ENCODE results near the gene CASP5. TPM values are rescaled to one million over a fixed set of nuclear protein-coding genes. Genes with fewer than 3 reads are reported as not detected.

CASP5 gene
- polyA plus RNA-seq, 1 donor (not counting 4 experiments of a cell fraction or from before 2014, with no cell fraction given): not detected

- dilution Hi-C loops (cut with MboI; ENCODE audit: extremely low pct_ligation_motif_present, low sequenced_read_pairs): no loop called here
- Histone ChIP-seq H3K9ac (ENCODE audit: control insufficient read depth, extremely low read depth, insufficient read depth, low read length) (no peak overlapping the region), H3K36me3 (ENCODE audit: control insufficient read depth in 2 of 2, extremely low read depth in 1 of 2, insufficient read depth in 2 of 2, low read length in 2 of 2) (no peaks in the 10 kb centered on the region), H3K79me2 (ENCODE audit: control insufficient read depth, insufficient read depth, low read length) (no peaks in the 10 kb centered on the region), H3K9me1 (ENCODE audit: control insufficient read depth, extremely low read depth, insufficient read depth, low read length) (no peaks in the 10 kb centered on the region), H3K4me2 (ENCODE audit: control insufficient read depth, extremely low read depth, insufficient read depth, low read depth, low read length) (no peak overlapping the region), H3K4me1 (ENCODE audit: control insufficient read depth, extremely low read depth, insufficient read depth, low read length) (peaks cover 7% of the 10 kb centered on the region), H3K9me3 (ENCODE audit: control insufficient read depth, low read depth, low read length) (no peaks in the 10 kb centered on the region), H3K4me3 (ENCODE audit: control insufficient read depth in 2 of 3, extremely low read depth in 1 of 3, insufficient read depth in 2 of 3, low read depth in 1 of 3, low read length in 3 of 3) (no peak overlapping the region), H3K27ac (ENCODE audit: control insufficient read depth, insufficient read depth, low read length) (no peak overlapping the region), H3K27me3 (ENCODE audit: control insufficient read depth, extremely low read depth, insufficient read depth, low read length) (no peaks in the 10 kb centered on the region), H2AFZ (ENCODE audit: control insufficient read depth, low read length) (no peak overlapping the region), H4K20me1 (ENCODE audit: control insufficient read depth, extremely low read depth, insufficient read depth, low read length) (no peaks in the 10 kb centered on the region)
- FAIRE-seq: no peak
- TF ChIP-seq EZH2 (IDR thresholded peaks at IDR 0.05; ENCODE audit: low read length) (no peak), CTCF (optimal IDR thresholded peaks at IDR 0.05 in 1 of 3, IDR thresholded peaks at IDR 0.05 in 1 of 3, conservative IDR thresholded peaks at IDR 0.05 in 1 of 3; ENCODE audit: extremely low read depth in 1 of 3, insufficient read depth in 2 of 3, low read length in 3 of 3) (no peak)
- DNase-seq (ENCODE audit: low read depth, low spot score): no peak
These were observed 28.6 kb upstream of the CASP5 start for GRCh38 chr11:105051559-105051958.

GRCh38 chr11:105049481-105049880 is 26.5 kb upstream of the CASP5 start:
- Histone ChIP-seq H4K20me1 (ENCODE audit: control insufficient read depth, extremely low read depth, insufficient read depth, low read length) (no peaks in the 10 kb centered on the region), H3K27me3 (ENCODE audit: control insufficient read depth, extremely low read depth, insufficient read depth, low read length) (no peaks in the 10 kb centered on the region), H3K4me1 (ENCODE audit: control insufficient read depth, extremely low read depth, insufficient read depth, low read length) (peaks cover 22% of the 10 kb centered on the region), H3K4me3 (ENCODE audit: control insufficient read depth in 2 of 3, extremely low read depth in 1 of 3, insufficient read depth in 2 of 3, low read depth in 1 of 3, low read length in 3 of 3) (no peak overlapping the region), H3K9ac (ENCODE audit: control insufficient read depth, extremely low read depth, insufficient read depth, low read length) (no peak overlapping the region), H3K79me2 (ENCODE audit: control insufficient read depth, insufficient read depth, low read length) (no peaks in the 10 kb centered on the region), H3K9me1 (ENCODE audit: control insufficient read depth, extremely low read depth, insufficient read depth, low read length) (no peaks in the 10 kb centered on the region), H3K9me3 (ENCODE audit: control insufficient read depth, low read depth, low read length) (no peaks in the 10 kb centered on the region), H2AFZ (ENCODE audit: control insufficient read depth, low read length) (no peak overlapping the region), H3K27ac (ENCODE audit: control insufficient read depth, insufficient read depth, low read length) (no peak overlapping the region), H3K36me3 (ENCODE audit: control insufficient read depth in 2 of 2, extremely low read depth in 1 of 2, insufficient read depth in 2 of 2, low read length in 2 of 2) (no peaks in the 10 kb centered on the region), H3K4me2 (ENCODE audit: control insufficient read depth, extremely low read depth, insufficient read depth, low read depth, low read length) (no peak overlapping the region)
- FAIRE-seq: no peak
- dilution Hi-C loops (cut with MboI; ENCODE audit: extremely low pct_ligation_motif_present, low sequenced_read_pairs): no loop called here
- TF ChIP-seq CTCF (optimal IDR thresholded peaks at IDR 0.05 in 1 of 3, IDR thresholded peaks at IDR 0.05 in 1 of 3, conservative IDR thresholded peaks at IDR 0.05 in 1 of 3; ENCODE audit: extremely low read depth in 1 of 3, insufficient read depth in 2 of 3, low read length in 3 of 3) (no peak), EZH2 (IDR thresholded peaks at IDR 0.05; ENCODE audit: low read length) (no peak)
- no peak for DNase-seq (ENCODE audit: low read depth, low spot score)

All from keratinocyte (primary cell).